HG02759 (cell line): ENCODE measurements around the gene BCAM.
A peak's percentile ranks its signal among the peaks of the same experiment; 100 is the strongest.
"Not testable (repeated sequence)": the region's sequence is repeated elsewhere in the genome, so short reads cannot be mapped to it uniquely, and the experiment has no call there.

Source experiments
- ATAC-seq: cut with Tn5 transposase; IDR thresholded peaks from one replicate; pipeline ENCODE4 v1.9.1; 2021; ENCODE audit warnings: mild to moderate bottlenecking, moderate library complexity; ENCODE audit not compliant: unreplicated experiment

BCAM gene

DNA sequence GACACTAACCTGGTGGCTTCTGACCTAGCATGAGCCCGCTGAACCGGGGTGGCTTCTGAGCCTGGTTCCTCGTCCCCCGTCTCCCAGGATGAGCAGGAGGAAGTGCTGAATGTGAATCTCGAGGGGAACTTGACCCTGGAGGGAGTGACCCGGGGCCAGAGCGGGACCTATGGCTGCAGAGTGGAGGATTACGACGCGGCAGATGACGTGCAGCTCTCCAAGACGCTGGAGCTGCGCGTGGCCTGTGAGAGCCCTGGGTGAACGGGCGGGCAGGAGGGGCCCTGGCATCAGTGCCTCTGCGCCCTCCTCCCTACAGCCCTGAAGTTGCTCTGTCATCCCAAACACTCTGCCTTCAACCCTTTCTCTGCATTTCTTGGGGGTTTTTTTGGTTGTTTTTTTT lies 5.6 kb downstream of the BCAM start:
- no peak for ATAC-seq

DNA sequence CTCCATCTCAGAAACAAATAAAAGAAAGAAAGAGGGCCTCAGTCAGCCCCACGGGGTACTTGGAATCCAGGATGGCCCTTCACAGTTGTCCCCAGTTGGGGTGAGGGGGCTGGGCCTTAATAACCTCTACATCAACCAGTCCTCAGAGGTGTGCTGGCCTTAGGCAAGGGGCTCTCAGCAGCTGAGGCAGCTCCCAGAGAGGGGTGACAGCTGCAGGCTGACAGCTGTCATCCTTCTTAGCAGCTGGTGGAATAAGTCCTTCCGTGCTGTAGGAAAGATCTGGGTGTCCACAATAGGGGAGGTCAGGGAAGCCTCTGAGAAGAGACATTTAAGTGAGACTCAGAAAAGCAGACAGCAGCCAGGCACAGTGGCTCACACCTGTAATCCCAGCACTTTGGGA lies 7.4 kb downstream of the BCAM start:
- no peak for ATAC-seq

DNA sequence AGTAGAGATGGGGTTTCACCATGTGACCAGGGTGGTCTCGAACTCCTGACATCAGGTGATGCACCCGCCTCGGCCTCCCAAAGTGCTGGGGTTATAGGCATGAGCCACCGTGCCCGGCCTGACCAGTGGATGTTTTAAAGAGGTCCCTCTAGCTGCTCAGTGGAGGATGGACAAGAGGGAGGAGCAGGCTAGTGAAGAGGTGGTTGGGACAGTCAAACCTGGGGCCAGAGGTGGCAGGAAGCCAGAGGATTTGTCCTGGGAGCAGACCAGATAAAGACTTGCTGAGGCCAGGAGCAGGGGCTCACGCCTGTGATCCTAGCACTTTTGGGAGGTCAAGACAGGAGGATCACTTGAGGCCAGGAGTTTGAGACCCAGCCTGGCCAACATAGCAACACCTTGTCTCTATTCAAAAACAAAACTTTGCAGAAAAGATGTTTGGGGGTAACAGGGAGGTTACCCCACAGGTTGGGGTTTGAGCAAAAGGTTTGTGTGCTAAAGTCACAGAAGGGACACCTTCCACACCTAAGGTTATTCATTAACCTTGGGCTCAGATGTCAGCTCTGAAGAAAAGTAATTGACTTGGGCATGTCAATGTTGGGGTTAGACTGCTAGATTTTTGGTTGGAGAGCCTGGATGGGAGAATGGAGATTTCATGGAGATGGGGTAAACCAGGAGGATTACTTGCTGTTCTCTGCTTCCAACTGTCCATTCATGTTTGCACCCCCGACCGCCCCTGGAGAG lies 9.0 kb downstream of the BCAM start:
- ATAC-seq, result no peak

DNA sequence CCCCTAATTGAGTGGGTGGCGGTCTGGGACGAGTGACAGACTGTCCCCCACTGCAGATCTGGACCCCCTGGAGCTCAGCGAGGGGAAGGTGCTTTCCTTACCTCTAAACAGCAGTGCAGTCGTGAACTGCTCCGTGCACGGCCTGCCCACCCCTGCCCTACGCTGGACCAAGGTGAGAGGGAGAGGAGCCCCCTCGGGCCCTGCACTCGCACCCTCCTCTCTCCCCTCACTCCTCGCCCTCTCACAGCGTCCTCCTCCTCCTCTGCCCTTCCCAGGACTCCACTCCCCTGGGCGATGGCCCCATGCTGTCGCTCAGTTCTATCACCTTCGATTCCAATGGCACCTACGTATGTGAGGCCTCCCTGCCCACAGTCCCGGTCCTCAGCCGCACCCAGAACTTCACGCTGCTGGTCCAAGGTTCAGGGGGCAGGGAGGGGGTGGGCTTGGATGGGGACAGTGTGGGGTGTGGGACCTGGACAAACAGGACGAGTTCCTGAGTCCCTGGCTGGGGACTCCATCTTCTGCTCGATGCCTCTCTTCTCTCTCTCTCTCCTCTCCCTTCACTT lies 9.6 kb downstream of the BCAM start:
- no peak for ATAC-seq

DNA sequence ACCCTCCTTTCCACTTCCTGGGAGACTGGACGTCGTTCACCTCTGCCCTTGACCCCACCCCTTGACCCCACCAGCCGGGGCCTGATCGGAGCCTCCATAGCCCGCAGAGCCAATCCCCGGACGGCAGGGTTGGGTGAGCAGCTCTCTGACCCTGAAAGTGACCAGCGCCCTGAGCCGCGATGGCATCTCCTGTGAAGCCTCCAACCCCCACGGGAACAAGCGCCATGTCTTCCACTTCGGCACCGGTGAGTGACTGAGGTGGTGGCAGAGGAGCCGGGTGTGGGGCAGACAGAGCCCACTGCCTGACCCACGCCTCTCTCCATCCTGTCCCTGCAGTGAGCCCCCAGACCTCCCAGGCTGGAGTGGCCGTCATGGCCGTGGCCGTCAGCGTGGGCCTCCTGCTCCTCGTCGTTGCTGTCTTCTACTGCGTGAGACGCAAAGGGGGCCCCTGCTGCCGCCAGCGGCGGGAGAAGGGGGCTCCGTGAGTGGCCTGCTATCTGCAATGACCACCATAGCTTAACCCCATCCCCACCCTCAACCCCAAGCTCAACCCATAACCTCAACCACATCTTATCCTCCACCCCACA lies 10.4 kb downstream of the BCAM start:
- no peak for ATAC-seq

DNA sequence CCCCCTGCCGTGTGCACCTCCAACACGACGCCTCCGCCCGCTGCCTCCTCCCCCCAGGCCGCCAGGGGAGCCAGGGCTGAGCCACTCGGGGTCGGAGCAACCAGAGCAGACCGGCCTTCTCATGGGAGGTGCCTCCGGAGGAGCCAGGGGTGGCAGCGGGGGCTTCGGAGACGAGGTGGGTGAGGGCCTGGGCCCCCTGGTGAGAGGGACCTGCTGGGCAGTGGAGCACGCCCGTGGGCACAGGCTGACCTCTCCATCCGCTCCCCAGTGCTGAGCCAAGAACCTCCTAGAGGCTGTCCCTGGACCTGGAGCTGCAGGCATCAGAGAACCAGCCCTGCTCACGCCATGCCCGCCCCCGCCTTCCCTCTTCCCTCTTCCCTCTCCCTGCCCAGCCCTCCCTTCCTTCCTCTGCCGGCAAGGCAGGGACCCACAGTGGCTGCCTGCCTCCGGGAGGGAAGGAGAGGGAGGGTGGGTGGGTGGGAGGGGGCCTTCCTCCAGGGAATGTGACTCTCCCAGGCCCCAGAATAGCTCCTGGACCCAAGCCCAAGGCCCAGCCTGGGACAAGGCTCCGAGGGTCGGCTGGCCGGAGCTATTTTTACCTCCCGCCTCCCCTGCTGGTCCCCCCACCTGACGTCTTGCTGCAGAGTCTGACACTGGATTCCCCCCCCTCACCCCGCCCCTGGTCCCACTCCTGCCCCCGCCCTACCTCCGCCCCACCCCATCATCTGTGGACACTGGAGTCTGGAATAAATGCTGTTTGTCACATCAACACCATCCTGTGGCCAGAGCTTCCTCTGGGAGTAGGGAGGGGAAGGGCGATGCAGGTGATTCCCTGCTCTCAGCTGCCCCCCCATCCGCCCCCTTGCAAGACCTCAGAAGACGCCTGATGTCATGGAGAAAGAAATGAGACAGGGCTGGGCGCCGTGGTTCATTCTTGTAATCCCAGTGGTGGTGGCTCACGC lies 12.0 kb downstream of the BCAM start:
- ATAC-seq, result no peak

DNA sequence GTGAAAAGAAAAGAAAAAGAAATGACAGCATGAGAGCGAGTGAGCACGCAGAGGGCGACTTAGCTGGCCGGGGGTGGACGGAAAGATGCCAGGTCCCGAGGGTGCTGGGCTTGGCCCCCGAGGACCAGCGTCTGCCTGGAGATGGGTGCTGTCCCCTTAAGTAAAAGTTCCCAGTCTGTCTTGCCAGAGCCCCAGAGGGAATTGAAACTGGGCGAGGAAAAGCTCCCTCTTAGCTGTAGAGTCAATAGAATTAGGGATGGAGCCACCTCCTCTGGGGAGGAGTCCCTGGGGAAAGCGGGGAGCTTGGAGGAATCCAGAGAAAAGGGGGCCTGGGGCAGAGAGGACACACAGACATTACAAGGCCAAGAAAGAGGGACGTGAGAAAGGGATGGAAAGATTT lies 13.3 kb downstream of the BCAM start:
- ATAC-seq, result no peak

DNA sequence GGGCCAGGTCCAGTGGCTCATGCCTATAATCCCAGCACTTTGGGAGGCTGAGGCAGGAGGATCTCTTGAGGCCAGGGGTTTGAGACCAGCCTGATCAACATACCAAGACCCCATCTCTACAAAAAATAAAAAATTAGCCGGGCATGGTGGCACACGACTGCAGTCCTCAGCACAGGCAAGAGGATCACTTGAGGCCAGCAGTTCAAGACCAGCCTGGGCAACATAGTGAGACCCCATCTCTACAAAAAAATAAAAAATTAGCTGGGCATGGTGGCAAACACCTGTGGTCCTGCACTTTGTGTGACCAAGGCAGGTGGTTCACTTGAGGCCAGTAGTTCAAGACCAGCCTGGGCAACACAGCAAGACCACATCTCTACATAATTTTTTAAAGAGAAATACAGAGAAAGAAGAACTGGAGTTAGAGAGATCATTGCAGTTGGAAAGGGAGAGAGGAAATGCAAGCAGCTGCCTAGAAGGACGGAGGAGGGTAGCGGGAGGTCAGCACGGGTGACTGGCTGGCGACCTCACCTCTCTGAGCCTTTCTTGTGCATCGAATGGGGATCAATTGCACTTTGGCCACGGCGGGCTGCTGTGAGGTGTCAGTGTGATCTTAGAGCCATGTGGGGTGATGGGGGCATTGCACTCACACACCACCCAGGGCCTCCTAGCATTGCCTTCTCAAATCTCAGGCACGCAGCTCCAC lies 13.9 kb downstream of the BCAM start:
- no peak for ATAC-seq

DNA sequence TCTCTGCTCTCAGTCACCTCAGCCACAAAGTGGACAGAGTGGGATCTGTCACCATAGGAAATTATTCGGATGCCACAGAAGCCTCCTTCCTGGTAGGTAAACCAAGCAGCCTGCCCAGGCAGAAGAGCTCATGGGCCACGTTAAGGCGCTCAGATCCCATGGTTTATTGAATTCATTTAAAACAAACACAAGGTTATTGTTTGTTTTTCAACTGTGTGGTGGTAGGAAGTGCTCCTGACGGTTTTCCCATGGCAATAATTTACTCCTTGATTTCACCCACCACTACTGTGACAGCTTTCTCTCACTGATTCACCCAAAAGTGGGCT lies 14.4 kb downstream of the BCAM start:
- ATAC-seq, result no peak

DNA sequence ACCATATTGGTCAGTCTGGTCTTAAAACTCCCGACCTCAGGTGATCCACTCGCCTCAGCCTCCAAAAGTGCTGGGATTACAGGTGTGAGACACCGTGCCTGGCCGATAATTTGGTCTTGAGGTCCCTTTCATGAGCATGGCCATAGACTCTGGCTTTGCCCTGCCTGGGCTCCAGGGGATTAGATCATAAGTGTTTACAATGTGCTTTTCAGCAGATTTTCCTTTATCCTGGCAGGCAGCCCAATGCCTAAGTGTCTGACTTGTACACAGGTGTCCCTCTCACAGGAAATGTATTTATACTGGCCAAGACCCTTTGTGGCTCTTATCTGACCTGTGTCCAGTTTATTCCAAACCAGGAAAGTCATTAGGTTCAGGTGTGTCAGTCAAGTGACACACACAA lies 15.9 kb downstream of the BCAM start:
- no peak for ATAC-seq

DNA sequence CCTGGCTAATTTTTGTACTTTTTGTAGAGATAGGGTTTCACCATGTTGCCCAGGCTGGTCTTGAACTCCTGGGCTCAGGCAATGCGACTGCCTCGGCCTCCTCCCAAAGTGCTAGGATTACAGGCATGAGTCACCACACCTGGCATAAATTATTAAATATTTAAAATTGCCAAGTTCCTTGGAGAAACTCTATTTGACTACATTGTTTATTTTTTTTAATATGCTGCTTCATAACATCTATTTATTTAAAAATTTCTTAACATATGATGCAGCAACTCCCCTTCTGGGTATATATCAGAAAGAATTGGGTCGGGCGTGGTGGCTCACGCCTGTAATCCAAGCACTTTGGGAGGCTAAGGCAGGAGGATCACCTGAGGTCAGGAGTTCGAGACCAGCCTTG lies 24.0 kb downstream of the BCAM start:
- ATAC-seq, result not testable (repeated sequence)

DNA sequence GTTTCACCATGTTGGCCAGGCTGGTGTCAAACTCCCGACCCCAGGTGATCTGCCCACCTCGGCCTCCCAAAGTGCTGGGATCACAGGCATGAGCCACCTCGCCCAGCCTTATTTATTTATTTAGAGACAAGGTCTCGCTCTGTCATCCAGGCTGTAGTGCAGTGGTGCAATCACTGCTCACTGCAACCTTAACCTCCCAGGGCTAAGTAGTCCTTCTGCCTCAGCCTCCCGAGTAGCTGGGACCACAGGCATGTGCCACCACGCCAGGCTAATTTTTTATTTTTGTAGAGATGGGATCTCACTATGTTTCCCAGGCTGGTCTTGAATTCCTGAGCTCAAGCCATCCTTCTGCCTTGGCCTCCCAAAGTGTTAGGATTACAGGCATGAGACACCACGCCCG lies 25.5 kb downstream of the BCAM start:
- ATAC-seq, result not testable (repeated sequence)

DNA sequence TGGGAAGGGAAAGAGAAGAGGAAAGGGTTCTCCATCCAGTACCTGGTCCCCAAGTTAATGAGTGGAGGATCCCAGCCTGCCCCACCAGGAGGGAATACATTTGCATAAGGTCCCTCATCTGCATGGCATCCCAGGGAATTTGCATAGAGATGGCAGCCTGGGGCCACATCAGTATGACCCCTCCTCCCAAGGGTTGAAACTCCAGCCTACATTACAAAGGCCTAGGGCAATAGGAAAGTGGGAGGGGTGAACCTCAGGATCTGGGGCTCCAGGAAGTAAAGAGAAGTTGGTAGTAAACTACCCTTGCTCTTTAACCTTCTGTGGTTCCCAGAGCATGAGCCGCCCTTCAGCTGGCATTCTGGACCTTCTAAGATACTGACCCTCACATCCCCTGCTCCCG lies 30.4 kb downstream of the BCAM start:
- no peak for ATAC-seq

DNA sequence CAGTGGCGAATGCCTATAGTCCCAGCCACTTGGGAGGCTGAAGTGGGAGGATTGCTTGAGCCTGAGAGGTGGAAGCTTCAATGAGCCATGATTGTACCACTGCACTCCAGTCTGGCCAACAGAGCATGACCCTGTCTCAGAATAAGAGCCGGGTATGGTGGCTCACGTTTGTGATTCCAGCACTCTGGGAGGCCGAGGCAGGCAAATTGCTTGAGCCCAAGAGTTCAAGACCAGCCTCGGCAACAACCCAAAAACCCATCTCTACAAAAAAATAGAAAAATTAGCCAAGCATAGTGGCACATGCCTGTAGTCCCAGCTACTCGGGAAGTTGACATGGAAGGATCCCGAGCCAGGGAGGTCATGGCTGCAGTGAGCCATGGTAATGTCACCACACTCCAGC lies 31.9 kb downstream of the BCAM start:
- no peak for ATAC-seq

DNA sequence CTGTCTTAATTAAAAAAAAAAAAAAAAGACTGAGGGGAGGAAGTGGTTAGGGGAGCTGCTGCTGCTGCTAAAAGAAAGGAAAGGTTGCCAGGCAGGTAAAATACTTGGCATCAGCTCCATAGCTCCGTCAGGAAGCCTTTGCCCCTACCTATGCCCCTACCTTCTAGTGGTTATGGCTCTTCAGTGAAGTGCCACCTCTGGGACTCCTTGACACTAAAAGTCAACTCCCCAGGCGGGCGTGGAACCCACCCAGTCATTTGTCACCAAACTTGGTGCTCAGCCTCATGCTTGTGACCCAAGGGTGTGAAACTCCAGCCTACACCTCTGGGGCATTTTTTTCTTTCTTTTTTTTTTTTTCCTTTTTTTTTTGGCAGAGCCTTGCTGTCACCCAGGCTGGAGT lies 32.3 kb downstream of the BCAM start:
- ATAC-seq, result no peak

DNA sequence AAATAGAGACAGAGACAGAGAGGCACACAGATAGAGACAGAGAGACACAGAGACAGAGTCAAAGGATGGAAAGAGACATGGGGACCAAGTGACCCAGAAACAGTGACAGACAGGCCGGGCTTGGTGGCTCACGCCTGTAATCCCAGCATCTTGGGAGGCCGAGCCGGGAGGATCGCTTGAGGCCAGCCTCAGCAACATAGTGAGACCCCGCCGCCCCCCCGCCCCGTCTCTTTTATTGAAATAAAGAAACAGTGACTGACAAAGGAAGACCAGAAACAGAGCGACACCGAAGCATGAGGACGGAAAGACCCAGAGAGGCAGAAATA lies 36.3 kb downstream of the BCAM start:
- no peak for ATAC-seq

DNA sequence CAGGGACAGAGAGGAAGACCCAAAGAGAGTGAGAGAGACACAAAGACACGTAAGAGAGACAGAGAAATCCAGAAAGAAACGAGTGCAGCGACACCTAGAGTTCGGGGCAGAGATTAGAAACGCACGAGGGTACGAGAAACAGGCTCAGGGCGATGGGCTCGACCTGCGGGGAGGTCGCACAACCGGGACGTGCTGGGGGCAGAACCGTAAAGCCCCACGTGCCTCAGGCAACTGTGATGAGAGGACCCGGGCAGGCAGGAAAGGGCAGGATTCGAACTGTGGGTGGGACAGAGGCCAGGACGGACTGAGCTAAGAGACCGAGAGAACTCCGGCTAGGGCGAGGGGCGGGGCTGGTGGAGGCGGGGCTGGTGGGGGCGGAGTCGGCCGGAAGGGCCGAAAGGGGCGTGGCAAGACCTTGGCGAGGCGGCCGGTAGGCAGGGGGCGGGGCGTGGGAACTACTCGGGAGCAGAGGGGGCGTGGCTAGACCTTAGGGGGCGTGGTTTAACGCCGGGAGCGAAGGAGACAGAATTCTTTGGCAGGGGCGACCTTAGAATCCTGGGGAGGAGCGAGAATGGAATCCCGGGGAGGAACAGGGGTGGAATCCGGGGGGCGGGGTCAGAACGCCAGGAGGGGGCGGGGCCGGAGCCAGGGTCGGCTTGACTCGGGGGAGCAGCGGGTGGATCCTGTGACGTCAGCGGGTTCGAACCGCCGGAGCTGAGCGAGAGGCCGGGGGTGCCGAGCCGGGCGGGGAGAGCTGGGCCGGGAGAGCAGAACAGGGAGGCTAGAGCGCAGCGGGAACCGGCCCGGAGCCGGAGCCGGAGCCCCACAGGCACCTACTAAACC lies 36.9 kb downstream of the BCAM start, which contains the start of gene NECTIN2:
Gene NECTIN2, plus strand, starts transcription at position 686 of the 843 bp plus-strand sequence. CDS start 229 bp downstream, outside the sequence.
- peak; percentile 41 for ATAC-seq

DNA sequence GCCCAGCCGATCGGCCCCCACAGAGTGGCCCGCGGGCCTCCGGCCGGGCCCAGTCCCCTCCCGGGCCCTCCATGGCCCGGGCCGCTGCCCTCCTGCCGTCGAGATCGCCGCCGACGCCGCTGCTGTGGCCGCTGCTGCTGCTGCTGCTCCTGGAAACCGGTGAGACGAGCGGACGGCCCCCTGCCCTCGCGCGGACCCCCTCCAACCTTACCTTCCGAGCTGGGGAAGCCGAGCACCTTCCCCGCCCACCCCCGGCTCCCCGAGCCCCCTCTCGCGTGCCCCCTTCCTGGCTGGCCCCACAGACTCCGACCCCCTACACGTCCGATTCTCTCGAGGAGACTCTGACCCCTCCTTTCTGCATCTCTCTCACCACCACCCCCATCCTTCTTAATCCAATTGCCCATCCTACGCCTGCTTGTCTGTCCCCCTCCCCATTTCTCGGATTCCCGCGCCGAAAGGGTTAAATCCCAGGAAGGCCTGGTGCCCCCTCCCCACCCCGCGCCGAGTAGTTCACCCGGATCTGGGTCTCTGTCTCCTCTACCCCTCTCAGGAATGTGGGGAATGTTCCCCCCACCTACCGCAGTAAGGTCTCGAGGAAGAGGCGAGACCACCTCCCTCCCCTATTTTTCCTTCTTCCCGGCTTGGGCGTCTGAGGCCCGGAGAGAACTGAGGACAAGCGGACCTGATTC lies 37.7 kb downstream of the BCAM start:
- ATAC-seq, result no peak
